Prostate gland (tissue), 2 donors: ENCODE measurements around the gene LARP6.

Experiments used
- POLR2AphosphoS5 ChIP-seq: sonication (generic); formaldehyde crosslinking; IDR thresholded peaks from one replicate; pipeline ENCODE4 v1.6.1; 2017; ENCODE audit warnings: antibody characterized with exemption
- TF ChIP-seq, protein P1 (sequence below), 4 experiments: fragments of 200-600 bp in 2 of 4; fragments of 450-650 bp in 2 of 4; sonication (generic) in 2 of 4; IDR thresholded peaks; 1 replicate in 3 of 4; 2 replicates in 1 of 4; pipeline ENCODE4 v1.5.1; 2016 to 2019; ENCODE audit warnings: antibody characterized with exemption in 4 of 4, mild to moderate bottlenecking in 2 of 4, moderate library complexity in 2 of 4

DNA sequence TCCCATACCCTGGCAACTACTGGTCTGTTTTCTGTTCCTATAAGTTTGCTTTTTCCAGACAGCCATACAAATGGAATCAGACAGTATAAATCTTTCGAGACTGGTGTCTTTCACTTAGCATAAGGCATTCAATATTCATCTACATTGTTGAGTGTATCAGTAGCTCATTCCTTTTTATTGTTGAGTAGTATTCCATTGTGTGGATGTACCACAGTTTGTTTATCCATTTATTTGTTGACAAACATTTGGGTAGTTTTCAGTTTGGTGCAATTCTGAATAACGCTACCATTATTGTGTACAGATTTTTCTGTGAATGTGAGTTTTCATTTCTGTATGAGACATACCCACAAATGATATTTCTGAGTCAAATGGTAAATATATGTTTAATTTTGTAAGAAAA is 35.4 kb downstream of the LARP6 start:
- no peak for TF ChIP-seq POLR2AphosphoS5
- TF ChIP-seq, protein P1, sequence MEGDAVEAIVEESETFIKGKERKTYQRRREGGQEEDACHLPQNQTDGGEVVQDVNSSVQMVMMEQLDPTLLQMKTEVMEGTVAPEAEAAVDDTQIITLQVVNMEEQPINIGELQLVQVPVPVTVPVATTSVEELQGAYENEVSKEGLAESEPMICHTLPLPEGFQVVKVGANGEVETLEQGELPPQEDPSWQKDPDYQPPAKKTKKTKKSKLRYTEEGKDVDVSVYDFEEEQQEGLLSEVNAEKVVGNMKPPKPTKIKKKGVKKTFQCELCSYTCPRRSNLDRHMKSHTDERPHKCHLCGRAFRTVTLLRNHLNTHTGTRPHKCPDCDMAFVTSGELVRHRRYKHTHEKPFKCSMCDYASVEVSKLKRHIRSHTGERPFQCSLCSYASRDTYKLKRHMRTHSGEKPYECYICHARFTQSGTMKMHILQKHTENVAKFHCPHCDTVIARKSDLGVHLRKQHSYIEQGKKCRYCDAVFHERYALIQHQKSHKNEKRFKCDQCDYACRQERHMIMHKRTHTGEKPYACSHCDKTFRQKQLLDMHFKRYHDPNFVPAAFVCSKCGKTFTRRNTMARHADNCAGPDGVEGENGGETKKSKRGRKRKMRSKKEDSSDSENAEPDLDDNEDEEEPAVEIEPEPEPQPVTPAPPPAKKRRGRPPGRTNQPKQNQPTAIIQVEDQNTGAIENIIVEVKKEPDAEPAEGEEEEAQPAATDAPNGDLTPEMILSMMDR (IDR thresholded peaks at IDR 0.05): no peak
